NCI-H2107 (cell line): ENCODE results near the gene PHF21B.
"Not testable (repeated sequence)": the region's sequence is repeated elsewhere in the genome, so short reads cannot be mapped to it uniquely, and the experiment has no call there.

ENCODE experiments used
- DNase-seq: peaks from one replicate; lab custom pipeline; 2025; lab: John Stamatoyannopoulos, UW

Gene PHF21B

DNA sequence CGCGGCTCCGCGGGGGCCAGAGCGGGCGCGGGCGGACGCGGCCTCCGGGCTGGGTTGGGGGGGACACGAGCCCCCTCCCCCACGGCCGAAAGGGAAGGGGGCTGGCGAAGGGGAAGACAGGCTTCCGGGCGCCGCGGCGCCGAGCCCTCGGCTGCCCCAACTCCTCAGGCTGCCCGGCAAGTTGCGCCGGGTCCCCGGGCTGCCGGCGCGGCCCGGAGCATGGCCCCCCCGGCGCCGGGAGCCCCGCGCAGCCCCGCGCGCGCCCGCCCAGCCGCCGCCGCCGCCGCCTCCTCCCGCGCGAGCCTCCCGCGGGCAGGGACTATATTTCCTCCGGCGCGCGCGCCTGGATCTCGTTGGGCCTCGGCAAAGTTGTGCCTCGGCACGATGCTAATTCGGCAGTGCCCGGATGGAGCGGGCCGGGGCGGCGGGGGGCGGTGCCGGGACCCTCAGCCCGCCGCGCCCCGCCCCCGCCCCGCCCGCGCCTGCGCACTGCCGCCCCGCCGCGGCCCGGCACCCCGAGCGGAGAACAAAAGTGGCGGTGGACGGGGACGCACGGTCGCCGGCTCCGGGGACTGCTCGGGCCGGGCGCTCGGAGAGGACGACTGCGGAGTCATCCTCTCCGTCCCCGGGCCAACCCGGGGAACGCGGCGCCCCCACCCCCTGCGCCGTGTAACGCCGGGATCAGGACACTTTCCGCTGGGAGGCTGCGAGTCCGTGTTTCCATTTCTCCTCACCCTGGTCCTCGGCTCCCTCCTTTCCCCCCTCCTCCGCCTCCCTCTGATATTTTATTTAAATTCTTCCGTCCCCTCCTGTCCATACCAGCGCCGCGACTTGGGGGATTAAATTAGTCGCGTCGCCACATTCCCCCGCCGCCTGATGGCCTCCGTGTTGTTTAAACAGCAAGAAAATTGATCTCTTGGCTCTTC is at the start of gene PHF21B:
Gene PHF21B, minus strand, starts transcription at position 400 of the 926 bp plus-strand sequence. CDS start 456 bp downstream, outside the sequence.
- no peak for DNase-seq

- no peak for DNase-seq
These were observed 49.5 kb upstream of the PHF21B start for GRCh38 chr22:45059296-45059695.

DNA sequence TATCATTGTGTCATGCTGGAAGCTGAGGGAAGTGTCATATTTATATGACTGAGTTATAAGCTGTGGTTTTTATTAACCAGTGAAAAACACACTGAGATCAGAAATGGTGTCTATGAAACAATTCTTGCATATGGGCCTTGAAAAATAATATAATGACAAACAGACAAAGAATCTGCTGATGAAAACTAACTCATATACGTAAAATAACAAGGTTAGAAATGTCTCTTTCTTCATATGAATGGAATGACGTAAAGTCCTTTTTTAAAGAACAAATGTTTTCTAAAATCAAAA is 48.8 kb upstream of the PHF21B start:
- DNase-seq = no peak

GRCh38 chr22:45055936-45056335 is 46.1 kb upstream of the PHF21B start:
- DNase-seq = no peak

- no peak for DNase-seq
These were observed 43.8 kb upstream of the PHF21B start for GRCh38 chr22:45053571-45053970.

DNA sequence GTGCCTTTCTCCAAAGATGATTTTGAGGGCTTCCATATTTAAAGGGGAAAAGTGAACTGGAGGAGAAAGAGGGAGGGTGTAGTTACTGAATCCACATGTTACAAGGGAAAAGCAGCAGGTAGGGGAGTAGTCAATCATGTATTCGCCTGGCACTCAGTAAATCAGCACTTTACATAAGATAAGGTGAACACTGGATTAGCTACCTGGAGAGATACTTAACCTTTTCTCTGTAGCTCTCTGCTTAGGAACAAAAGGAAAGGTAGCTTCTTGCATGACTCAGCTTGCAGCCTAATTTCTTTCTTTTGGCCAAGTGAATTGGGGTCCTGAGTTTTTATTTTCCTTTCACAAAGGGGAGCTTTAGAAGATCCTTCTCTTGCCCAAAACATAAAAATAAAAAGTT is 43.3 kb upstream of the PHF21B start:
- DNase-seq = no peak

DNA sequence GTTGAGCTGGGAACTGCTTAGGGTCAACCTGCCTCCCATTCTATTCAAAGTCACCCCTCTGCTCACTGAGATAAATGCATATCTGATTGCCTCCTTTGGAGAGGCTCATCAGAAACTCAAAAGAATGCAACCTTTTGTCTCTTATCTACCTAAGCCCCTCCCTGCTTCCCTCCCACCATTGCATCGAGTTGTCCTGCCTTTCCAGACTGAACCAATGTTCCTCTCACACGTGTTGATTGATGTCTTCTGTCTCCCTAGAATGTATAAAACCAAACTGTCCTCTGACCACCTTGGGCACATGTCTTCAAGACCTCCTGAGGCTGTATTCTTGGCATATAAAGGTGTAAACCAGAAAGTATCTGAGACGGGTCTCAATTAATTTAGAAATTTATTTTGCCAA is 42.9 kb upstream of the PHF21B start:
- DNase-seq = not testable (repeated sequence)

DNA sequence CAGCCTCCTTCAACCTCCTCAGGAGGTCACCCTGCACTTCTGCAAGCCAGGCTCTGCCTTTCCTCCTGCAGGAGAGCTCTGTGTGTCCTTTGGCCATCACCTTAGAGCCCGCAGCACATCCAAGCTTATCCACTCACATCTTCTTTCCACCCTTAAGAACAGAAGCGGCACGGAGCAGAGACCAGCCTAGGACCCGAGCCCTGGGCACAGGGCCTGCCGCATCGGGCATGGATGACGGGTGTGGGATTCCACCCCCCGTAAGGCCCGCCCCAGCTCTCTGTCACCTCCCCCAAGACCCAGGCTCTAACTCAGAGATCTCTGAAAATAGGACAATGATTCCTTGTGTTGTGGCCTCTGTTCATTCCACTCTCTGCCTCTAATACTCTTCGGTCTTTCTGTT is 42.1 kb upstream of the PHF21B start:
- DNase-seq = no peak

GRCh38 chr22:45051419-45051818 is 41.6 kb upstream of the PHF21B start:
- no peak for DNase-seq

DNA sequence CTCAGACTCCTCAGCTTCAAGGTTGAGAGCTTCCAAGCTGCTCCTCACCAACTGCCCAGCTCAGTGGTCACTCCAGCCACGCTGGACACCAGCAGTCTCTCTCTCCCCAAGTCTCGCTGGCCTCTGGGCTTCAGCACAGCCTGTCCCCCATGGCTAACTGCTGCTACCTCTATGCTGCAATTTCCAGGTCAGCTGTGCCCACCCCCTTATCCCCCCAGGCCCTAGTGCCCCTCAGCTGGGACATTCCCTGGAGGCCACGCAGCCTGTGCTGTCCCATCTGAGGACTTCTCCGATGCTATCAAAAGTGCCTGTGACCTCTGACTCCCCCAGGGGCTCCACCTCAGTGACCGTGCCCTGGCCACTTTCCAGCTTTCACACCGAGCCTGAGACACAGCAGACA is 37.5 kb upstream of the PHF21B start:
- DNase-seq = no peak

GRCh38 chr22:45045208-45045607 is 35.4 kb upstream of the PHF21B start:
- no peak for DNase-seq

- no peak for DNase-seq
These were observed 32.5 kb upstream of the PHF21B start for GRCh38 chr22:45042263-45042662.

DNA sequence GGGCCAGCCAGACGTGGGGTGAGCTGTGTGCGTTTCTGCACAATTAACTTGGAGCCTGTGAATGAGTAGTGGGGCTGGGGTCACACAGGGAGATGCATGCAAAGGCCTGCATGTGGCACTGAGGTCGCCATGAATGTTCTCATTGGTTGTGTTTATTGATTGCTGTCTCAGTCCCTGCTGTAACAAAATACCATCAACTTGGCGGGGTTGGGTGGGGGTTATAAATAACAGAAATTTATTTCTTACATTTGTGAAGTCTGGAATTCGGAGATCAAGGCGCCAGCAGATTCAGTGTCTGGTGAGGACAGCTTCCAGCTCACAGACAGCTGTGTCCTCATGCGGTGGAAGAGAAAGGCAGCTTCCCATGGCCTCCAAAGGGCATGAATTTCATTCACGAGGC is 29.3 kb upstream of the PHF21B start:
- DNase-seq = no peak

GRCh38 chr22:45036154-45036553 is 26.3 kb upstream of the PHF21B start:
- DNase-seq = no peak

GRCh38 chr22:45034821-45035220 is 25.0 kb upstream of the PHF21B start:
- DNase-seq = no peak

- no peak for DNase-seq
These were observed 24.4 kb upstream of the PHF21B start for GRCh38 chr22:45034156-45034555.

DNA sequence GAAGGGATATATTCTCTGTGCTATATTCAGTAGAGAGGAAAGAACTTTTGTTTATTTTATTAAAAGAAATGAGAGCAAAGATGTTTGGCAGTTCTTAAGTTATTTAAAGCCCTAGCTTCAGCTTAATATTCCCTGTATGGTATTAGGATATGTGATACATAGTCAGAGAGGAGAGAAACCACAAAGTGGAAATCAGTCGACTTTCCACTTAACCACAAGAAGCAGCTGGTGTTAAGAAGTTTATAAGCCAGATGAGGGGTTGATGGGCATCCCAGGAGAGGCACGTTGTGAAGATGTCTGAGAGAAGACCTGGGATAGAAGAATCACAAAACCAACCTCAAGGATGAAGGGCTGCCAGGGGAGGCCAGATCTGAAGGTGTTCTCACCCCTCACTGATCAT is 23.3 kb upstream of the PHF21B start:
- DNase-seq = no peak

GRCh38 chr22:45031629-45032403 is 22.0 kb upstream of the PHF21B start:
- DNase-seq = no peak

GRCh38 chr22:45029501-45029900 is 19.7 kb upstream of the PHF21B start:
- DNase-seq = no peak

- no peak for DNase-seq
These were observed 16.7 kb upstream of the PHF21B start for GRCh38 chr22:45026511-45026910.

DNA sequence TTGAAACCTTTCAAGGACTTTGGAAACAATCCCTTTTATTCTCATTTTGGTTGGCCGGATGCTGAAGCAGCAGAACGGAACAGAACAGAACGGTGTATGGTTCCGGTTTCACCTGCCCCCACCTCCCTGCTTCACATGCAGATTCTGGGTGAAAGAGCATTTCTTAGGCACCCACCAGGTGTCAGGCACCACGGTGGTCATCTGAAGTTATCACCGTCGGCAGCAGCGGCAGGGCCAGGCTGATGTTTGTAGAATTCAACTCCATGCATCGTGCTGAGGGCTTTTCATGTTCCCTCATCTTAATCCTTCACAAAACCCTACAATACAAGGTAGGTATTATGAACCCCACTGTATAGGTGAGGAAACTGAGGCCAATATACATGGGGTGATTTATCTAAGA is 13.6 kb upstream of the PHF21B start:
- DNase-seq = no peak

DNA sequence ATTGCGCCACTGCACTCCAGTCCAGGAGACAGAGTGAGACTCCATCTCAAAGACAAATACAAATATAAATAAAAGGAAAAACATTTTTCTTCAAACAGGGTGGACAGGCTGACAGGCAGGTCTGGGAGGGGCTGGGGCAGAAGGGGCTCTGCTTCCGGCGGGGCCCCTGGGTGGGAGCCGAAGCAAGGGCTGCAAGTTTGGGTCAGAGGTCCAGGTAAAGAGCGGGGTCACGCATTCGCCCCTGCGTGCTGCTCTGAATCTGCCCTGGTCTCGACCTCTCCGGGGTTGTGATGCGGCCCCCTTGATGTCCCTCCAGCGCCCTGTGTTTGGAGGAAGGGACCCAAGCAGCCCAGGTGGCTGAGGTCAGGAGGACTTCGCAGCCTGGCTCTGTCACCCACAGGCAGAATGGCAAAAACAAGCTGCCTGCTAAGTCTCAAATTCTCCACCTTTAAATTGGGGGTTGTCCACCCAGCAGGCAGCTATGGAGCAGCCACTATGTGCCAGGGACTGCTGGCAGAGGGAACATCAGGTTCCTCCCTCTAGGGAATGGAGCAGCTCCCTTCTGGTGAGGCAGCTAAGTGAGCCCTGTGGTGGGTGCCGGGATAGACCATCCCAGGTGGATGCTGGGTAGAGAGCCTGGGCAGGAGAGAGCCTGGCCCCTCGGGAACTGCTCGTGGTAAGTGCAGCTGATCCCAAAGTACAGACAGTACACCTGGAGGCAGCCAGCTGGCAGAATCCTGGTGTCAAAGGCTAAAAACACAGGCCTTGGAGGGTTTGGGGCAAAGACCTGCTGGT is 10.3 kb upstream of the PHF21B start:
- no peak for DNase-seq

- no peak for DNase-seq
These were observed 4.8 kb upstream of the PHF21B start for GRCh38 chr22:45014654-45015053.
